Prostate gland (tissue), 2 donors: ENCODE results near the gene CHST8. TPM values are rescaled to one million over a fixed set of nuclear protein-coding genes. Genes with fewer than 3 reads are reported as not detected.

Experiments used
- DNase-seq: peaks from one replicate; pipeline ENCODE4 v3.0.0-alpha.2; 2019; ENCODE audit warnings: low spot score
- H3K27ac ChIP-seq, 2 donors: fragments of 200-600 bp; sonication (generic); 2 replicates each; pipeline ENCODE4 v1.5.1; 2017 to 2019
- H3K27me3 ChIP-seq: fragments of 200-600 bp; sonication (generic); replicated peaks from 2 replicates; pipeline ENCODE4 v1.5.1; 2019; ENCODE audit not compliant: insufficient read depth
- H3K36me3 ChIP-seq, 2 donors: fragments of 200-600 bp; sonication (generic); 1 replicate in 1 of 2; 2 replicates in 1 of 2; pipeline versions ENCODE4 v1.5.1 to v1.8.1; 2017 to 2019
- H3K4me1 ChIP-seq: fragments of 200-600 bp; sonication (generic); replicated peaks from 2 replicates; pipeline ENCODE4 v1.5.1; 2019
- H3K4me3 ChIP-seq, 2 donors: fragments of 200-600 bp; sonication (generic); 2 replicates each; pipeline ENCODE4 v1.5.1; 2017 to 2019
- H3K9me3 ChIP-seq: fragments of 200-600 bp; sonication (generic); 2 replicates; pipeline ENCODE4 v1.5.1; 2017
- POLR2A ChIP-seq: fragments of 450-650 bp; IDR thresholded peaks from one replicate; pipeline ENCODE4 v1.6.1; 2016; ENCODE audit warnings: antibody characterized with exemption, mild to moderate bottlenecking
- POLR2AphosphoS5 ChIP-seq: sonication (generic); formaldehyde crosslinking; IDR thresholded peaks from one replicate; pipeline ENCODE4 v1.6.1; 2017; ENCODE audit warnings: antibody characterized with exemption
- WGBS: methylation state at CpG from one replicate; pipeline ENCODE4 v1.1.5; 2018; 5-methylcytosine and 5-hydroxymethylcytosine counted together
- intact Hi-C: fragments of 100-400 bp; cut with DNase I; formaldehyde crosslinking; loops from one replicate; pipeline ENCODE4 v1.14.2; 2022
- total RNA-seq, 2 donors: library from RNA; depleted of rRNA; stranded (reverse); fragments of >200 nt; gene quantifications; one replicate each; pipeline ENCODE4 v1.1.0, GENCODE V29; 2016
- TF ChIP-seq, protein P1 (sequence below), 4 experiments: fragments of 200-600 bp in 2 of 4; fragments of 450-650 bp in 2 of 4; sonication (generic) in 2 of 4; IDR thresholded peaks; 1 replicate in 3 of 4; 2 replicates in 1 of 4; pipeline ENCODE4 v1.5.1; 2016 to 2019; ENCODE audit warnings: antibody characterized with exemption in 4 of 4, mild to moderate bottlenecking in 2 of 4, moderate library complexity in 2 of 4

The CHST8 gene
- total RNA-seq: 1 to 10 TPM; 1.3 to 2.7 TPM

DNA sequence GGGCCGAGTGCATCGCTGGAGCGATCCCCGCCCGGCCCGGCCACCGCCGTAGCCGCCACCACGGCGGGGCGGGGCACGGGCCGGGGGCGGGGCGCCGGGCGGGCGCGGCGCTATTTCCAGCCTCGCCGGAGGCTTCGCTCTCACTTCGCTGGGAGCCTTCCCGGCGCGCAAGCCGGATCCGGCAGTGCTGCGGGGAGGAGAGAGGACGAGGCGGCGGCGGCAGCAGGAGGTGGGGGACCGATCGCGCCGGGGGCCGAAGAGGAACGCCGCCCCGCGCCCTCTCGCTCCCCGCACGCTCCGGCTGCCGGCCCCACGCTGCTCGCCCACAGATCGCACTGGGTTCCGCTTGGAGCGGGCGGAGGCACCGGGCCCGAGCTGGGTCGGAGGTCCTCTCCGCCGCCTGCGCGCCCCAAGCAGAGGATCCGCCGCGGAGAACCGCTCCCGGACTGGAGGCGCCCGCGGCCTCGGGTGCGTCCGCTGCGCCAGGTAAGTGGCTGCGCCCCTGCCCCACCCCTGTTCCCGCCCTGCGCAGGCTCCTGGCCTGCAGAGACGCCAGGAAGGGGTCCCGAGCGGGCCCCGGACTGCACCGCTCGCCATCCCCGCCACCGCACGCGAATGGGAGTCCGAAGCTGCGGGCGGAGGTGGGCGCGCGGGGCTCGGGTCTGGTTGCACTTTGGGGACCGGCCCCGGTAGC, at the start of gene CHST8:
TSS of gene CHST8 (plus strand) at position 143 of the 694 bp plus-strand sequence. CDS start 67,309 bp downstream, outside the sequence.
- TF ChIP-seq POLR2AphosphoS5: peak; percentile 30
- peak; percentile 49 for TF ChIP-seq POLR2A
- TF ChIP-seq, protein P1, sequence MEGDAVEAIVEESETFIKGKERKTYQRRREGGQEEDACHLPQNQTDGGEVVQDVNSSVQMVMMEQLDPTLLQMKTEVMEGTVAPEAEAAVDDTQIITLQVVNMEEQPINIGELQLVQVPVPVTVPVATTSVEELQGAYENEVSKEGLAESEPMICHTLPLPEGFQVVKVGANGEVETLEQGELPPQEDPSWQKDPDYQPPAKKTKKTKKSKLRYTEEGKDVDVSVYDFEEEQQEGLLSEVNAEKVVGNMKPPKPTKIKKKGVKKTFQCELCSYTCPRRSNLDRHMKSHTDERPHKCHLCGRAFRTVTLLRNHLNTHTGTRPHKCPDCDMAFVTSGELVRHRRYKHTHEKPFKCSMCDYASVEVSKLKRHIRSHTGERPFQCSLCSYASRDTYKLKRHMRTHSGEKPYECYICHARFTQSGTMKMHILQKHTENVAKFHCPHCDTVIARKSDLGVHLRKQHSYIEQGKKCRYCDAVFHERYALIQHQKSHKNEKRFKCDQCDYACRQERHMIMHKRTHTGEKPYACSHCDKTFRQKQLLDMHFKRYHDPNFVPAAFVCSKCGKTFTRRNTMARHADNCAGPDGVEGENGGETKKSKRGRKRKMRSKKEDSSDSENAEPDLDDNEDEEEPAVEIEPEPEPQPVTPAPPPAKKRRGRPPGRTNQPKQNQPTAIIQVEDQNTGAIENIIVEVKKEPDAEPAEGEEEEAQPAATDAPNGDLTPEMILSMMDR (IDR thresholded peaks at IDR 0.05): no peak
- Histone ChIP-seq H3K4me3 (peak within 1 kb of the TSS; percentile 37 to 44), H3K36me3 (no peaks in the 10 kb centered on the region), H3K4me1 (peaks cover 2% of the 10 kb centered on the region), H3K9me3 (no peaks in the 10 kb centered on the region), H3K27ac (no peak within 1 kb of the TSS), H3K27me3 (peaks cover 3% of the 10 kb centered on the region)
- 0% methylated on average over 24 of the region's 96 CpGs for WGBS
- intact Hi-C loops: no loop called here
- DNase-seq: peak; percentile 49

GRCh38 chr19:33572929-33573328, 48.8 kb upstream of the CHST8 start:
- H3K27me3 ChIP-seq: no peaks in the 10 kb centered on the region
- 85% methylated on average over 2 of the region's 2 CpGs for WGBS
- intact Hi-C loops: no loop called here
- no peak overlapping the region for H3K27ac ChIP-seq
- no peaks in the 10 kb centered on the region for H3K4me1 ChIP-seq
- DNase-seq: no peak
- no peaks in the 10 kb centered on the region for H3K36me3 ChIP-seq
- TF ChIP-seq POLR2A: no peak
- TF ChIP-seq, protein P1 (IDR thresholded peaks at IDR 0.05): no peak
- no peak for TF ChIP-seq POLR2AphosphoS5
- H3K4me3 ChIP-seq: no peak overlapping the region
- H3K9me3 ChIP-seq: no peaks in the 10 kb centered on the region

DNA sequence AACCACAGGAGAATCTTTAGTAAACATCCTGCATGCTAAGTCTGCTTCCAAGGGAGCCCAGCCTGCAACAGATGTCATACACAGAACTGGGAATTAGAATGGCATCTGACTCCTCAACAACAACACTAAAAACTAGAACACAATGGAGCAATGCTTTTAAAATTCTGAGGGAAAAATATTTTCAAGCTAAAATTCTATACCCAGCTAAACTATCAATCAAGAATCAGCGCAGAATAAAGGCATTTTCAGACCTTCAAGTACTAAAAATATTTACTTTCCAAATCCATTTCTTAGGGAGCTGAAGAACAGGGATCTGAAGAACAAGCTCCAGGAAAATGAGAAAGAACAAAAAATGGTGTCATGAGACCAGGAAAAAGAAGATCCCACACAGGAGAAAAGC, 46.9 kb upstream of the CHST8 start:
- H3K36me3 ChIP-seq: no peaks in the 10 kb centered on the region
- H3K27me3 ChIP-seq: no peaks in the 10 kb centered on the region
- no peak overlapping the region for H3K4me3 ChIP-seq
- no peaks in the 10 kb centered on the region for H3K4me1 ChIP-seq
- 78% methylated on average over 1 of the region's 1 CpG for WGBS
- no peak for DNase-seq
- no peak overlapping the region for H3K27ac ChIP-seq
- intact Hi-C loops: no loop called here
- TF ChIP-seq POLR2A: no peak
- TF ChIP-seq, protein P1 (IDR thresholded peaks at IDR 0.05): no peak
- no peak for TF ChIP-seq POLR2AphosphoS5
- no peaks in the 10 kb centered on the region for H3K9me3 ChIP-seq

GRCh38 chr19:33578697-33579096, 43.1 kb upstream of the CHST8 start:
- H3K36me3 ChIP-seq: no peaks in the 10 kb centered on the region
- H3K27ac ChIP-seq: no peak overlapping the region
- H3K4me3 ChIP-seq: no peak overlapping the region
- no peaks in the 10 kb centered on the region for H3K27me3 ChIP-seq
- H3K9me3 ChIP-seq: no peaks in the 10 kb centered on the region
- TF ChIP-seq, protein P1 (IDR thresholded peaks at IDR 0.05): no peak
- no peak for TF ChIP-seq POLR2A
- no peak for TF ChIP-seq POLR2AphosphoS5
- DNase-seq: no peak
- intact Hi-C loops: no loop called here
- no peaks in the 10 kb centered on the region for H3K4me1 ChIP-seq
- WGBS: 67% methylated on average over 3 of the region's 3 CpGs

GRCh38 chr19:33580026-33580644, 41.6 kb upstream of the CHST8 start:
- intact Hi-C loops: no loop called here
- 25% methylated on average over 10 of the region's 10 CpGs for WGBS
- no peaks in the 10 kb centered on the region for H3K36me3 ChIP-seq
- H3K27me3 ChIP-seq: no peaks in the 10 kb centered on the region
- no peak overlapping the region for H3K4me3 ChIP-seq
- peak; percentile 60 for DNase-seq
- no peaks in the 10 kb centered on the region for H3K4me1 ChIP-seq
- H3K27ac ChIP-seq: peak overlapping the region in 1 of 2 donors; percentile 35
- H3K9me3 ChIP-seq: no peaks in the 10 kb centered on the region
- TF ChIP-seq, protein P1 (IDR thresholded peaks at IDR 0.05): no peak
- peak; percentile 27 for TF ChIP-seq POLR2AphosphoS5
- TF ChIP-seq POLR2A: no peak
